Ishikawa (cell line): ENCODE data around the gene EIF2B2.

Experiments
- CEBPB ChIP-seq: IDR thresholded peaks from 2 replicates; pipeline ENCODE4 v1.6.1; 2012
- CREB1 ChIP-seq: IDR thresholded peaks from 2 replicates; pipeline ENCODE4 v1.6.1; 2012; ENCODE audit warnings: low read depth
- EGR1 ChIP-seq: IDR thresholded peaks from 2 replicates; pipeline ENCODE4 v1.6.1; 2012
- EP300 ChIP-seq: IDR thresholded peaks from 2 replicates; pipeline ENCODE4 v1.6.1; 2012; ENCODE audit warnings: borderline replicate concordance
- FOXM1 ChIP-seq: IDR thresholded peaks from 2 replicates; pipeline ENCODE4 v1.6.1; 2012; ENCODE audit warnings: low read depth, borderline replicate concordance
- NFIC ChIP-seq: IDR thresholded peaks from 2 replicates; pipeline ENCODE4 v1.6.1; 2012
- RAD21 ChIP-seq: IDR thresholded peaks from 2 replicates; pipeline ENCODE4 v1.6.1; 2012; ENCODE audit warnings: low read depth
- TAF1 ChIP-seq: IDR thresholded peaks from 2 replicates; pipeline ENCODE4 v1.6.1; 2012; ENCODE audit warnings: low read depth, mild to moderate bottlenecking
- TCF12 ChIP-seq: IDR thresholded peaks from 2 replicates; pipeline ENCODE4 v1.6.1; 2012; ENCODE audit warnings: low read depth
- TEAD4 ChIP-seq: IDR thresholded peaks from 2 replicates; pipeline ENCODE4 v1.6.1; 2012
- YY1 ChIP-seq: IDR thresholded peaks from 2 replicates; pipeline ENCODE4 v1.6.1; 2012; ENCODE audit warnings: low read depth
- ZBTB7A ChIP-seq: IDR thresholded peaks from 2 replicates; pipeline ENCODE4 v1.6.1; 2012; ENCODE audit warnings: low read depth
- TF ChIP-seq, protein P1 (sequence below): IDR thresholded peaks from 2 replicates; pipeline ENCODE4 v1.6.1; 2012; ENCODE audit warnings: low read depth, mild to moderate bottlenecking
- TF ChIP-seq, protein P2 (sequence below): IDR thresholded peaks from 2 replicates; pipeline ENCODE4 v1.6.1; 2012
- TF ChIP-seq, protein P3 (sequence below): IDR thresholded peaks from 2 replicates; pipeline ENCODE4 v1.6.1; 2012

Gene EIF2B2

DNA sequence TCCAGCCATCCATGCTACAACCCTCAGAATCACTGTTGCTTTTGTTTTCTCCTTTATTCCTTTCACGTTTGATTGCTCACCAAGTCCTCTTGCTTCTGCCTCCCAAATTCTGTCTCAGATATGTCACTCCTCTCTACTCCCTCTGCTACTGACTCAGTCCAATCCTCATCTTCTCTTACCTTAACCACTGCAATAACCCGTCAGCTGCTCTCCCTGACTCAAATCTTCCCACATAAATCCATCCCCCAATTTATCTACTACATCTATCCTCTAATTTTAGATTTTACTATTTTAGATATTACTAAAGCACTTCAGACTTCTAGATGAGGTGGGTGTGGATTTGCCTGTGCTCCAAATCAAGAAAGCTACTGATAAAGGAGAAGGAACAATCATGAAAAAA, 23.2 kb downstream of the EIF2B2 start:
- TF ChIP-seq EP300 = no peak
- TF ChIP-seq CREB1 = no peak
- TF ChIP-seq TAF1 = no peak
- no peak for TF ChIP-seq RAD21
- TF ChIP-seq NFIC = no peak
- TF ChIP-seq TCF12 = no peak
- no peak for TF ChIP-seq CEBPB
- no peak for TF ChIP-seq EGR1
- no peak for TF ChIP-seq TEAD4
- no peak for TF ChIP-seq YY1
- TF ChIP-seq, protein P1, sequence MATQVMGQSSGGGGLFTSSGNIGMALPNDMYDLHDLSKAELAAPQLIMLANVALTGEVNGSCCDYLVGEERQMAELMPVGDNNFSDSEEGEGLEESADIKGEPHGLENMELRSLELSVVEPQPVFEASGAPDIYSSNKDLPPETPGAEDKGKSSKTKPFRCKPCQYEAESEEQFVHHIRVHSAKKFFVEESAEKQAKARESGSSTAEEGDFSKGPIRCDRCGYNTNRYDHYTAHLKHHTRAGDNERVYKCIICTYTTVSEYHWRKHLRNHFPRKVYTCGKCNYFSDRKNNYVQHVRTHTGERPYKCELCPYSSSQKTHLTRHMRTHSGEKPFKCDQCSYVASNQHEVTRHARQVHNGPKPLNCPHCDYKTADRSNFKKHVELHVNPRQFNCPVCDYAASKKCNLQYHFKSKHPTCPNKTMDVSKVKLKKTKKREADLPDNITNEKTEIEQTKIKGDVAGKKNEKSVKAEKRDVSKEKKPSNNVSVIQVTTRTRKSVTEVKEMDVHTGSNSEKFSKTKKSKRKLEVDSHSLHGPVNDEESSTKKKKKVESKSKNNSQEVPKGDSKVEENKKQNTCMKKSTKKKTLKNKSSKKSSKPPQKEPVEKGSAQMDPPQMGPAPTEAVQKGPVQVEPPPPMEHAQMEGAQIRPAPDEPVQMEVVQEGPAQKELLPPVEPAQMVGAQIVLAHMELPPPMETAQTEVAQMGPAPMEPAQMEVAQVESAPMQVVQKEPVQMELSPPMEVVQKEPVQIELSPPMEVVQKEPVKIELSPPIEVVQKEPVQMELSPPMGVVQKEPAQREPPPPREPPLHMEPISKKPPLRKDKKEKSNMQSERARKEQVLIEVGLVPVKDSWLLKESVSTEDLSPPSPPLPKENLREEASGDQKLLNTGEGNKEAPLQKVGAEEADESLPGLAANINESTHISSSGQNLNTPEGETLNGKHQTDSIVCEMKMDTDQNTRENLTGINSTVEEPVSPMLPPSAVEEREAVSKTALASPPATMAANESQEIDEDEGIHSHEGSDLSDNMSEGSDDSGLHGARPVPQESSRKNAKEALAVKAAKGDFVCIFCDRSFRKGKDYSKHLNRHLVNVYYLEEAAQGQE = no peak
- TF ChIP-seq, protein P2, sequence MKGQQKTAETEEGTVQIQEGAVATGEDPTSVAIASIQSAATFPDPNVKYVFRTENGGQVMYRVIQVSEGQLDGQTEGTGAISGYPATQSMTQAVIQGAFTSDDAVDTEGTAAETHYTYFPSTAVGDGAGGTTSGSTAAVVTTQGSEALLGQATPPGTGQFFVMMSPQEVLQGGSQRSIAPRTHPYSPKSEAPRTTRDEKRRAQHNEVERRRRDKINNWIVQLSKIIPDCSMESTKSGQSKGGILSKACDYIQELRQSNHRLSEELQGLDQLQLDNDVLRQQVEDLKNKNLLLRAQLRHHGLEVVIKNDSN = no peak
- TF ChIP-seq, protein P3, sequence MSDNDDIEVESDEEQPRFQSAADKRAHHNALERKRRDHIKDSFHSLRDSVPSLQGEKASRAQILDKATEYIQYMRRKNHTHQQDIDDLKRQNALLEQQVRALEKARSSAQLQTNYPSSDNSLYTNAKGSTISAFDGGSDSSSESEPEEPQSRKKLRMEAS = no peak
- TF ChIP-seq ZBTB7A = no peak
- TF ChIP-seq FOXM1 = no peak

DNA sequence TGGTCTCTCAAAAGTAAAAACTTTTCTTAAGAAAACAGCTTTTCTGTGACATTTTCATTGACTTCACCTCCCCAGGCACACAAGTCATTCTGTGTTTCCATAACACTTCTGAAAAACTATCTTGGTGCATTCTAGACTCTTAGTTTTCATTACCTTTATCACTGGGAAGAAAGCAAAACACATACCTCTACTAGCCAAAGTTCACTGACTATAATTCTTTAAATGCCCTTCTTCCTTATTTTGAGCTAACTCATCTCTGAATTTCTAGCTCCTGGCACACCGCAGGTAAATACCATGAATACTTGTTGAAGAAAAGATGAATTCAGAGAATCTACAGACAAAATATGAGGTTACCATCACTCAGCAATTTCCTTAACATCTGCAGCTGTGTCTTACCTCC, 27.4 kb downstream of the EIF2B2 start:
- TF ChIP-seq YY1 (no peak), RAD21 (no peak), EGR1 (no peak), EP300 (no peak)
- TF ChIP-seq, protein P1 = no peak
- TF ChIP-seq, protein P3 = no peak

DNA sequence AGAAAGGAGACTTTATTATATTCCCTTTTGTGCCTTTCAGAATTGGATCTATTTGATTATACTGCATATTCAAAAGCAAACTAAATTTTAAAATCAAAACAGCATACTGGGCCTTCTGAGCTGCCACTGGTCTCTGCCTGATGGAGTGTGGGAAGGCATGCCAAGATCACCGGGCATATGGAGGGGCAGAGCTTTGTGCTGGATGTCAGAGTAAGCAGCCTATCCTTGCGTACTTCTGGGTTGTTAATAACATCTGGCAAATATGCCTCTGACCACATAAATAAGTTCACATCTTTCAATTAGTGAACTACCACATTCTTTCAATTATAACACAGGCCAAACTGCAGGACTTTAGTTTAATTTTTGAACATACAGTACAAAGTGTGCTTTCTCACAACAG, 30.2 kb downstream of the EIF2B2 start:
- TF ChIP-seq TAF1 (no peak), RAD21 (no peak), NFIC (no peak), CEBPB (no peak), YY1 (no peak)
- TF ChIP-seq, protein P3 = no peak

DNA sequence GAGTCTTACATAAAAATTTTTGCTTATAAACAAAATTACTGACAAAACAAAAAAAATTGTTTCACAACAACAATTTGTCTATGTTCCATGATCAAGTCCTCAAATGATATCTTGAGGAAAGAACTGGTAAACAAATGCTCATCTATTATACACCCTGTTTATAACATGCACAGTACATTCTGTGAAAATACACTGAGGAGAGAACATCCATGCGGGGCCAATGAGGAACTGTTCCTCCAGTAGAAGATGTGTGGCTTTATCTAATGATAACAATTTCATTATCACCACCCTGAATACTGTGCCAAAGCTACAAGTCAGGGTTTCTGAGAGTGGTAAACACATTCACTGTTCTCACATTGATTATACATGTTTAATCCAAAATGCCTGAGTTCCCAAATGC, 37.8 kb downstream of the EIF2B2 start:
- TF ChIP-seq FOXM1 (no peak), TAF1 (no peak), ZBTB7A (no peak), TEAD4 (no peak), CEBPB (no peak), EP300 (no peak), YY1 (no peak), NFIC (no peak), CREB1 (no peak), RAD21 (no peak), TCF12 (no peak)
- TF ChIP-seq, protein P2 = no peak
- TF ChIP-seq, protein P1 = no peak
- TF ChIP-seq, protein P3 = no peak

DNA sequence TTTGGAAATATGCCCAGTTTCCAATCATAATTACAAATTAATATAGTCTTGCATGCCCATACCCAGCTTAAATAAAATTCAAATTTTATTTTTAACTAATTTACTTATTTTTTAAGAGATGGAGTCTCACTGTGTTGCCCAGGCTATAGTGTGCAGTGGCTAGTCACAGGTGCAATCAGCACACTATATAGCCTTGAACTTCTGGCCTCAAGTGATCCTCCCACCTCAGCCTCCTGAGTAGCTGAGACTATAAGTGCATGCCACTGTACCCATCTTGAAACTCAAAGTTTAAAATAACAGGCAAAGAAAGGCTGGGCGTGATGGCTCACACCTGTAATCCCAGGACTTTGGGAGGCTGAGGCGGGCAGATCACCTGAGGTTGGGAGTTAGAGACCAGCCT, 38.2 kb downstream of the EIF2B2 start:
- TF ChIP-seq EGR1 (no peak), CEBPB (no peak), YY1 (no peak), TEAD4 (no peak), NFIC (no peak), TAF1 (no peak), FOXM1 (no peak), CREB1 (no peak), EP300 (no peak)
- TF ChIP-seq, protein P2 = no peak
- TF ChIP-seq, protein P3 = no peak
